Measurements from ENCODE around the gene TRIM77.
"Not testable (repeated sequence)": the region's sequence is repeated elsewhere in the genome, so short reads cannot be mapped to it uniquely, and the experiment has no call there.

- TF ChIP-seq, protein P1, sequence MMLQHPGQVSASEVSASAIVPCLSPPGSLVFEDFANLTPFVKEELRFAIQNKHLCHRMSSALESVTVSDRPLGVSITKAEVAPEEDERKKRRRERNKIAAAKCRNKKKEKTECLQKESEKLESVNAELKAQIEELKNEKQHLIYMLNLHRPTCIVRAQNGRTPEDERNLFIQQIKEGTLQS (IDR thresholded peaks at IDR 0.05): not testable (repeated sequence)
- TF ChIP-seq, protein P2, sequence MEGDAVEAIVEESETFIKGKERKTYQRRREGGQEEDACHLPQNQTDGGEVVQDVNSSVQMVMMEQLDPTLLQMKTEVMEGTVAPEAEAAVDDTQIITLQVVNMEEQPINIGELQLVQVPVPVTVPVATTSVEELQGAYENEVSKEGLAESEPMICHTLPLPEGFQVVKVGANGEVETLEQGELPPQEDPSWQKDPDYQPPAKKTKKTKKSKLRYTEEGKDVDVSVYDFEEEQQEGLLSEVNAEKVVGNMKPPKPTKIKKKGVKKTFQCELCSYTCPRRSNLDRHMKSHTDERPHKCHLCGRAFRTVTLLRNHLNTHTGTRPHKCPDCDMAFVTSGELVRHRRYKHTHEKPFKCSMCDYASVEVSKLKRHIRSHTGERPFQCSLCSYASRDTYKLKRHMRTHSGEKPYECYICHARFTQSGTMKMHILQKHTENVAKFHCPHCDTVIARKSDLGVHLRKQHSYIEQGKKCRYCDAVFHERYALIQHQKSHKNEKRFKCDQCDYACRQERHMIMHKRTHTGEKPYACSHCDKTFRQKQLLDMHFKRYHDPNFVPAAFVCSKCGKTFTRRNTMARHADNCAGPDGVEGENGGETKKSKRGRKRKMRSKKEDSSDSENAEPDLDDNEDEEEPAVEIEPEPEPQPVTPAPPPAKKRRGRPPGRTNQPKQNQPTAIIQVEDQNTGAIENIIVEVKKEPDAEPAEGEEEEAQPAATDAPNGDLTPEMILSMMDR (IDR thresholded peaks at IDR 0.05; ENCODE audit: low read depth, low read length, missing input control): not testable (repeated sequence)
- TF ChIP-seq YY1 (IDR thresholded peaks at IDR 0.05): peak; percentile 29
- TF ChIP-seq GABPA (IDR thresholded peaks at IDR 0.05 in 1 of 2, conservative IDR thresholded peaks at IDR 0.05 in 1 of 2); TAF1 (conservative IDR thresholded peaks at IDR 0.05); ZBTB33 (IDR thresholded peaks at IDR 0.05); RXRA (IDR thresholded peaks at IDR 0.05); SP1 (IDR thresholded peaks at IDR 0.05); EGR1 (IDR thresholded peaks at IDR 0.05; ENCODE audit: low read depth in 2 of 2); RAD21 (IDR thresholded peaks at IDR 0.05); JUND (IDR thresholded peaks at IDR 0.05); MAX (IDR thresholded peaks at IDR 0.05); FOXA2 (IDR thresholded peaks at IDR 0.05): not testable (repeated sequence)
- TF ChIP-seq, protein P3, sequence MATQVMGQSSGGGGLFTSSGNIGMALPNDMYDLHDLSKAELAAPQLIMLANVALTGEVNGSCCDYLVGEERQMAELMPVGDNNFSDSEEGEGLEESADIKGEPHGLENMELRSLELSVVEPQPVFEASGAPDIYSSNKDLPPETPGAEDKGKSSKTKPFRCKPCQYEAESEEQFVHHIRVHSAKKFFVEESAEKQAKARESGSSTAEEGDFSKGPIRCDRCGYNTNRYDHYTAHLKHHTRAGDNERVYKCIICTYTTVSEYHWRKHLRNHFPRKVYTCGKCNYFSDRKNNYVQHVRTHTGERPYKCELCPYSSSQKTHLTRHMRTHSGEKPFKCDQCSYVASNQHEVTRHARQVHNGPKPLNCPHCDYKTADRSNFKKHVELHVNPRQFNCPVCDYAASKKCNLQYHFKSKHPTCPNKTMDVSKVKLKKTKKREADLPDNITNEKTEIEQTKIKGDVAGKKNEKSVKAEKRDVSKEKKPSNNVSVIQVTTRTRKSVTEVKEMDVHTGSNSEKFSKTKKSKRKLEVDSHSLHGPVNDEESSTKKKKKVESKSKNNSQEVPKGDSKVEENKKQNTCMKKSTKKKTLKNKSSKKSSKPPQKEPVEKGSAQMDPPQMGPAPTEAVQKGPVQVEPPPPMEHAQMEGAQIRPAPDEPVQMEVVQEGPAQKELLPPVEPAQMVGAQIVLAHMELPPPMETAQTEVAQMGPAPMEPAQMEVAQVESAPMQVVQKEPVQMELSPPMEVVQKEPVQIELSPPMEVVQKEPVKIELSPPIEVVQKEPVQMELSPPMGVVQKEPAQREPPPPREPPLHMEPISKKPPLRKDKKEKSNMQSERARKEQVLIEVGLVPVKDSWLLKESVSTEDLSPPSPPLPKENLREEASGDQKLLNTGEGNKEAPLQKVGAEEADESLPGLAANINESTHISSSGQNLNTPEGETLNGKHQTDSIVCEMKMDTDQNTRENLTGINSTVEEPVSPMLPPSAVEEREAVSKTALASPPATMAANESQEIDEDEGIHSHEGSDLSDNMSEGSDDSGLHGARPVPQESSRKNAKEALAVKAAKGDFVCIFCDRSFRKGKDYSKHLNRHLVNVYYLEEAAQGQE (IDR thresholded peaks at IDR 0.05): not testable (repeated sequence)
Observed at GRCh38 chr11:89669993-89670669, 40.0 kb upstream of the TRIM77 start.
